PC-9 (cell line): ENCODE results near the gene YPEL3. TPM values are rescaled to one million over a fixed set of nuclear protein-coding genes. Genes with fewer than 3 reads are reported as not detected.
A peak's percentile ranks its signal among the peaks of the same experiment; 100 is the strongest.

Experiments used
- BruUV-seq: library from RNA; stranded (reverse); fragments of 400-500 nt; replicated peaks from 2 replicates; lab custom pipeline; 2021; lab: Mats Ljungman, UMichigan
- CTCF ChIA-PET: fragments of 300-600 bp; sonication (Branson Sonifier 250); formaldehyde crosslinking; loops from one replicate; lab custom pipeline; 2022; ENCODE audit warnings: antibody characterized with exemption; lab: Charles Lee
- POLR2A ChIA-PET: fragments of 300-600 bp; sonication (Branson Sonifier 250); formaldehyde crosslinking; loops from one replicate; lab custom pipeline; 2022; ENCODE audit warnings: antibody characterized with exemption; ENCODE audit not compliant: unreplicated experiment; lab: Charles Lee
- DNase-seq, 2 experiments: peaks; one replicate each; pipeline versions ENCODE4 v3.0.0 to v3.0.0-alpha.2; 2015 to 2022; ENCODE audit warnings: mixed read lengths in 1 of 2
- H2AFZ ChIP-seq: fragments of 200-600 bp; sonication (generic); 2 replicates; pipeline ENCODE4 v1.8.1; 2017; ENCODE audit warnings: antibody characterized with exemption
- H3F3A ChIP-seq: fragments of 200-600 bp; sonication (generic); 2 replicates; pipeline ENCODE4 v1.8.1; 2017; ENCODE audit warnings: antibody characterized with exemption, mild to moderate bottlenecking, low read depth; ENCODE audit not compliant: insufficient read depth
- H3K27ac ChIP-seq: fragments of 200-600 bp; sonication (generic); 2 replicates; pipeline ENCODE4 v1.6.1; 2016; ENCODE audit warnings: mixed run types
- H3K27me3 ChIP-seq: fragments of 200-600 bp; sonication (generic); 2 replicates; pipeline ENCODE4 v1.6.1; 2016; ENCODE audit warnings: low read depth, mixed run types; ENCODE audit not compliant: insufficient read depth
- H3K36me3 ChIP-seq: fragments of 200-600 bp; sonication (generic); 2 replicates; pipeline ENCODE4 v1.6.1; 2016; ENCODE audit warnings: low read depth, mixed run types
- H3K4me1 ChIP-seq: fragments of 200-600 bp; sonication (generic); replicated peaks from 2 replicates; pipeline ENCODE4 v1.6.1; 2016; ENCODE audit warnings: mixed run types; ENCODE audit not compliant: insufficient read depth
- H3K4me2 ChIP-seq: fragments of 200-600 bp; sonication (generic); 2 replicates; pipeline ENCODE4 v1.6.1; 2017; ENCODE audit warnings: mixed run types
- H3K4me3 ChIP-seq: fragments of 200-600 bp; sonication (generic); 2 replicates; pipeline ENCODE4 v1.6.1; 2016; ENCODE audit warnings: mixed run types
- H3K79me2 ChIP-seq: fragments of 200-600 bp; sonication (generic); 2 replicates; pipeline ENCODE4 v1.6.1; 2017; ENCODE audit warnings: low read depth, mixed run types
- H3K9me2 ChIP-seq: fragments of 200-600 bp; sonication (generic); 2 replicates; pipeline ENCODE4 v1.8.1; 2017; ENCODE audit warnings: mild to moderate bottlenecking; ENCODE audit not compliant: insufficient read depth
- H3K9me3 ChIP-seq: fragments of 200-600 bp; sonication (generic); 2 replicates; pipeline ENCODE4 v1.8.1; 2016; ENCODE audit warnings: low read depth; ENCODE audit not compliant: insufficient read depth
- H4K20me1 ChIP-seq: fragments of 200-600 bp; sonication (generic); 2 replicates; pipeline ENCODE4 v1.8.1; 2017; ENCODE audit not compliant: insufficient read depth
- CTCF ChIP-seq: fragments of 200-600 bp; sonication (generic); conservative IDR thresholded peaks from 2 replicates; pipeline ENCODE4 v1.6.1; 2017; ENCODE audit warnings: mixed run types, antibody characterized with exemption, mild to moderate bottlenecking, moderate library complexity
- EZH2 ChIP-seq: fragments of 200-600 bp; sonication (generic); IDR thresholded peaks from 2 replicates; pipeline ENCODE4 v1.8.0; 2017; ENCODE audit warnings: antibody characterized with exemption, low read depth
- intact Hi-C: fragments of 100-400 bp; cut with micrococcal nuclease; formaldehyde crosslinking; loops from one replicate; pipeline ENCODE4 v1.10.0; 2022; ENCODE audit not compliant: unreplicated experiment
- total RNA-seq: library from RNA; stranded (reverse); gene quantifications from 2 replicates; pipeline ENCODE4 v1.2.3, GENCODE V29; 2021

The YPEL3 gene
- total RNA-seq, 1 experiment from 2014 or later = 129 TPM

GRCh38 chr16:30078744-30079143 is 17.3 kb downstream of the YPEL3 start:
- no peak overlapping the region for H3K4me3 ChIP-seq
- intact Hi-C loops = no loop called here
- H3K9me2 ChIP-seq = no peaks in the 10 kb centered on the region
- H4K20me1 ChIP-seq = peaks cover 34% of the 10 kb centered on the region
- no peak overlapping the region for H3K4me2 ChIP-seq
- no peak overlapping the region for H2AFZ ChIP-seq
- no peak overlapping the region for H3K27ac ChIP-seq
- TF ChIP-seq CTCF (no peak), EZH2 (no peak)
- H3K79me2 ChIP-seq = peaks cover 59% of the 10 kb centered on the region
- H3F3A ChIP-seq = peaks cover 36% of the 10 kb centered on the region
- BruUV-seq = no TSS peak
- no peaks in the 10 kb centered on the region for H3K27me3 ChIP-seq
- H3K4me1 ChIP-seq = peaks cover 23% of the 10 kb centered on the region
- CTCF ChIA-PET = interaction anchor here (0.6 kb wide), 1 partner anchor 532 kb away, joined by 3 read pairs; no protein-coding TSS in a partner anchor
- no peak for DNase-seq
- peaks cover 41% of the 10 kb centered on the region; the same call in 1 of the 2 replicates for H3K36me3 ChIP-seq
- POLR2A ChIA-PET = interaction anchor here (0.6 to 0.7 kb wide), 3 partner anchors 11 to 26 kb away, joined by 5 to 11 read pairs (median 7); no protein-coding TSS in a partner anchor
- H3K9me3 ChIP-seq = no peaks in the 10 kb centered on the region

GRCh38 chr16:30077656-30078055 is 18.4 kb downstream of the YPEL3 start:
- BruUV-seq = no TSS peak
- POLR2A ChIA-PET = interaction anchor here (0.5 kb wide), 1 partner anchor 293 kb away, joined by 5 read pairs; no protein-coding TSS in a partner anchor
- Histone ChIP-seq H3K27ac (no peak overlapping the region), H3K36me3 (peaks cover 36% of the 10 kb centered on the region; the same call in 1 of the 2 replicates), H3K4me3 (peak overlapping the region; percentile 87; the same call in 1 of the 2 replicates), H3F3A (peaks cover 43% of the 10 kb centered on the region), H4K20me1 (peaks cover 34% of the 10 kb centered on the region), H3K4me2 (peak overlapping the region; percentile 93), H3K27me3 (no peaks in the 10 kb centered on the region), H3K79me2 (peaks cover 59% of the 10 kb centered on the region), H2AFZ (no peak overlapping the region), H3K9me3 (no peaks in the 10 kb centered on the region), H3K4me1 (peaks cover 23% of the 10 kb centered on the region), H3K9me2 (no peaks in the 10 kb centered on the region)
- intact Hi-C loops = no loop called here
- no peak for DNase-seq
- CTCF ChIA-PET = no interaction called here
- TF ChIP-seq CTCF (no peak), EZH2 (no peak)

- POLR2A ChIA-PET = interaction anchor here (0.6 to 0.9 kb wide), 3 partner anchors 14 to 483 kb away, joined by 3 to 4 read pairs (median 3); no protein-coding TSS in a partner anchor
- peak overlapping the region; percentile 87 for H3K4me3 ChIP-seq
- peak overlapping the region; percentile 69 for H2AFZ ChIP-seq
- peaks cover 57% of the 10 kb centered on the region for H3K79me2 ChIP-seq
- H3K9me2 ChIP-seq = no peaks in the 10 kb centered on the region
- TF ChIP-seq EZH2 (no peak), CTCF (no peak)
- H3K27me3 ChIP-seq = no peaks in the 10 kb centered on the region
- H3K4me1 ChIP-seq = peaks cover 23% of the 10 kb centered on the region
- no TSS peak for BruUV-seq
- H4K20me1 ChIP-seq = peaks cover 40% of the 10 kb centered on the region
- H3F3A ChIP-seq = peaks cover 56% of the 10 kb centered on the region
- CTCF ChIA-PET = interaction anchor here (0.6 kb wide), 1 partner anchor 29 kb away, joined by 3 read pairs; no protein-coding TSS in a partner anchor
- H3K36me3 ChIP-seq = peaks cover 43% of the 10 kb centered on the region
- H3K27ac ChIP-seq = peak overlapping the region; percentile 79
- intact Hi-C loops = no loop called here
- no peaks in the 10 kb centered on the region for H3K9me3 ChIP-seq
- H3K4me2 ChIP-seq = peak overlapping the region; percentile 93
- DNase-seq = no peak
Measured at GRCh38 chr16:30076276-30076791, 19.7 kb downstream of the YPEL3 start.
